T-cell (primary cell): ENCODE results near the gene TOMM40. TPM values are rescaled to one million over a fixed set of nuclear protein-coding genes. Genes with fewer than 3 reads are reported as not detected.
"Not testable (repeated sequence)": the region's sequence is repeated elsewhere in the genome, so short reads cannot be mapped to it uniquely, and the experiment has no call there.

Experiments used
- ATAC-seq, 4 experiments: fragments of 200-7000 bp in 3 of 4; fragments of 150-1000 bp in 1 of 4; cut with Tn5 transposase; replicated peaks in 1 of 4; 1 replicate in 3 of 4; 2 replicates in 1 of 4; pipeline ENCODE4 v1.10.0; 2021; ENCODE audit warnings: moderate library complexity in 3 of 4, mild to moderate bottlenecking in 2 of 4, moderate number of reproducible peaks in 1 of 4
- CTCF ChIA-PET, 2 donors: fragments of 300-600 bp; sonication (Branson Sonifier 250); formaldehyde crosslinking; loops; one replicate each; lab custom pipeline; 2022; ENCODE audit warnings: antibody characterized with exemption in 2 of 2; lab: Charles Lee
- POLR2A ChIA-PET, 2 donors: fragments of 300-600 bp; sonication (Branson Sonifier 250); formaldehyde crosslinking; loops; one replicate each; lab custom pipeline; 2022; ENCODE audit warnings: antibody characterized with exemption in 2 of 2; lab: Charles Lee
- DNase-seq, 35 experiments: peaks; one replicate each; pipeline versions ENCODE4 v3.0.0 to v3.0.0-alpha.2; 2013 to 2023
- H3K27ac ChIP-seq: one replicate; pipeline ENCODE4 v1.5.1; 2013; ENCODE audit warnings: low read length
- H3K27me3 ChIP-seq, 2 experiments: replicated peaks in 1 of 2; 1 replicate in 1 of 2; 2 replicates in 1 of 2; pipeline versions ENCODE4 v1.6.1 to v1.7.0; 2013; ENCODE audit warnings: low read length in 1 of 2, mixed read lengths in 1 of 2; ENCODE audit not compliant: control insufficient read depth in 2 of 2, insufficient read depth in 2 of 2; ENCODE audit errors: extremely low read depth in 1 of 2
- H3K36me3 ChIP-seq, 2 donors: 1 replicate in 1 of 2; 2 replicates in 1 of 2; pipeline versions ENCODE4 v1.6.1 to v1.7.0; 2013; ENCODE audit warnings: low read length in 1 of 2; ENCODE audit not compliant: control insufficient read depth in 2 of 2, insufficient read depth in 1 of 2; ENCODE audit errors: extremely low read depth in 1 of 2
- H3K4me1 ChIP-seq, 2 experiments: 1 replicate in 1 of 2; 2 replicates in 1 of 2; pipeline versions ENCODE4 v1.6.1 to v1.7.0; 2013; ENCODE audit warnings: low read length in 2 of 2, mixed read lengths in 1 of 2; ENCODE audit not compliant: insufficient read depth in 2 of 2, control insufficient read depth in 1 of 2; ENCODE audit errors: extremely low read depth in 1 of 2
- H3K4me3 ChIP-seq, 2 donors: 1 replicate in 1 of 2; 2 replicates in 1 of 2; pipeline versions ENCODE4 v1.5.1 to v1.7.0; 2013; ENCODE audit warnings: mild to moderate bottlenecking in 2 of 2, low read length in 1 of 2, moderate library complexity in 1 of 2; ENCODE audit not compliant: control insufficient read depth in 1 of 2; ENCODE audit errors: extremely low read depth in 1 of 2
- H3K9me3 ChIP-seq: 2 replicates; pipeline ENCODE4 v1.7.0; 2013
- H3K27ac Mint-ChIP-seq, 2 donors: one replicate each; pipeline ENCODE4 v1.8.0; 2020 to 2021; ENCODE audit warnings: mild to moderate bottlenecking in 2 of 2, mixed read lengths in 2 of 2
- H3K27me3 Mint-ChIP-seq, 2 donors: one replicate each; pipeline ENCODE4 v1.8.0; 2021 to 2022; ENCODE audit warnings: mixed read lengths in 2 of 2
- H3K36me3 Mint-ChIP-seq: one replicate; pipeline ENCODE4 v1.8.0; 2021; ENCODE audit warnings: mixed read lengths
- H3K4me1 Mint-ChIP-seq, 3 donors: one replicate each; pipeline ENCODE4 v1.8.0; 2020 to 2022; ENCODE audit warnings: mixed read lengths in 3 of 3, mild to moderate bottlenecking in 1 of 3
- H3K4me3 Mint-ChIP-seq, 3 donors: one replicate each; pipeline ENCODE4 v1.8.0; 2020 to 2022; ENCODE audit warnings: mild to moderate bottlenecking in 3 of 3, mixed read lengths in 3 of 3, moderate library complexity in 3 of 3
- H3K9me3 Mint-ChIP-seq, 3 donors: one replicate each; pipeline ENCODE4 v1.8.0; 2020 to 2022; ENCODE audit warnings: mixed read lengths in 3 of 3
- WGBS: methylation state at CpG from one replicate; pipeline ENCODE4 v1.1.5; 2013; ENCODE audit warnings: missing lambda C conversion rate; ENCODE audit not compliant: insufficient coverage; 5-methylcytosine and 5-hydroxymethylcytosine counted together
- total RNA-seq, 35 experiments: library from RNA in 6 of 35; stranded (reverse) in 6 of 35; fragments of 120-200 nt in 1 of 35; gene quantifications; one replicate each; pipeline versions ENCODE4 v1.2.1 to v1.2.4 and lab custom pipeline; 2013 to 2026

TOMM40 gene
- total RNA-seq, 5 donors from 2014 or later (not counting 1 experiment from before 2014, with no cell fraction given) = 32.1 to 47.5 (median 41.5) TPM

- Mint-ChIP-seq H3K4me3 (no peak overlapping the region), H3K27ac (no peak overlapping the region), H3K36me3 (no peaks in the 10 kb centered on the region), H3K9me3 (no peaks in the 10 kb centered on the region), H3K27me3 (peaks cover 3 to 6% of the 10 kb centered on the region in 2 donors), H3K4me1 (peaks cover 0 to 13% (median 8%) of the 10 kb centered on the region in 3 donors)
- Histone ChIP-seq H3K27me3 (peaks cover 0 to 35% of the 10 kb centered on the region in 2 experiments), H3K27ac (no peak overlapping the region), H3K9me3 (no peaks in the 10 kb centered on the region), H3K4me1 (peaks cover 0 to 9% of the 10 kb centered on the region in 2 experiments), H3K4me3 (no peak overlapping the region), H3K36me3 (no peaks in the 10 kb centered on the region)
- DNase-seq (no peak), ATAC-seq (no peak)
- ChIA-PET CTCF (interaction anchor here in 1 of 2 donors (0.7 kb wide), 1 partner anchor 57 kb away, joined by 6 read pairs; no protein-coding TSS in a partner anchor), POLR2A (no interaction called here)
- WGBS = 80% methylated on average over 9 of the region's 26 CpGs
These were observed 12.8 kb upstream of the TOMM40 start for GRCh38 chr19:44878120-44878865.

GRCh38 chr19:44879309-44880065, 11.6 kb upstream of the TOMM40 start:
- Mint-ChIP-seq H3K4me1 (peaks cover 0 to 13% (median 8%) of the 10 kb centered on the region in 3 donors), H3K9me3 (no peaks in the 10 kb centered on the region), H3K36me3 (no peaks in the 10 kb centered on the region), H3K4me3 (no peak overlapping the region), H3K27me3 (peaks cover 3 to 7% of the 10 kb centered on the region in 2 donors), H3K27ac (no peak overlapping the region)
- no peaks in the 10 kb centered on the region for H3K9me3 ChIP-seq
- H3K4me1 ChIP-seq = peaks cover 0 to 9% of the 10 kb centered on the region in 2 experiments
- WGBS = 81% methylated on average over 11 of the region's 18 CpGs
- CTCF ChIA-PET = no interaction called here
- H3K27me3 ChIP-seq = peaks cover 0 to 36% of the 10 kb centered on the region in 2 experiments
- POLR2A ChIA-PET = no interaction called here
- DNase-seq (no peak), ATAC-seq (no peak)
- no peak overlapping the region for H3K27ac ChIP-seq
- no peak overlapping the region for H3K4me3 ChIP-seq
- H3K36me3 ChIP-seq = no peaks in the 10 kb centered on the region

- H3K4me1 Mint-ChIP-seq = peaks cover 0 to 4% (median 4%) of the 10 kb centered on the region in 3 donors
- H3K27ac Mint-ChIP-seq = no peak overlapping the region
These were observed 9.0 kb upstream of the TOMM40 start for GRCh38 chr19:44882063-44882462.

GRCh38 chr19:44882619-44883397, 8.2 kb upstream of the TOMM40 start:
- H3K36me3 ChIP-seq, CTCF ChIA-PET, H3K4me1 Mint-ChIP-seq, H3K27ac Mint-ChIP-seq, H3K27me3 Mint-ChIP-seq, POLR2A ChIA-PET, ATAC-seq, H3K27ac ChIP-seq, H3K9me3 Mint-ChIP-seq, H3K4me3 ChIP-seq, H3K4me3 Mint-ChIP-seq, H3K9me3 ChIP-seq, H3K4me1 ChIP-seq, DNase-seq, H3K36me3 Mint-ChIP-seq: not testable (repeated sequence)
- H3K27me3 ChIP-seq = peaks cover 0 to 36% of the 10 kb centered on the region in 2 experiments
- 96% methylated on average over 5 of the region's 19 CpGs for WGBS

More at GRCh38 chr19:44882063-44882462, 9.0 kb upstream of the TOMM40 start:
- no peaks in the 10 kb centered on the region for H3K36me3 ChIP-seq
- ATAC-seq (no peak), DNase-seq (no peak)
- peaks cover 0 to 5% of the 10 kb centered on the region in 2 experiments for H3K4me1 ChIP-seq
- H3K27ac ChIP-seq = no peak overlapping the region
- 85% methylated on average over 10 of the region's 15 CpGs for WGBS
- Mint-ChIP-seq H3K36me3 (no peaks in the 10 kb centered on the region), H3K9me3 (no peaks in the 10 kb centered on the region), H3K27me3 (peaks cover 3 to 8% of the 10 kb centered on the region in 2 donors), H3K4me3 (no peak overlapping the region)
- H3K4me3 ChIP-seq = no peak overlapping the region
- peaks cover 0 to 36% of the 10 kb centered on the region in 2 experiments for H3K27me3 ChIP-seq
- no peaks in the 10 kb centered on the region for H3K9me3 ChIP-seq
- ChIA-PET POLR2A (no interaction called here), CTCF (no interaction called here)

- DNase-seq (no peak), ATAC-seq (no peak)
- ChIA-PET POLR2A (interaction anchor here in 1 of 2 donors (0.7 kb wide), 1 partner anchor 70 kb away, joined by 3 read pairs; no protein-coding TSS in a partner anchor), CTCF (interaction anchor here in 1 of 2 donors (0.6 kb wide), 1 partner anchor 17 kb away, joined by 3 read pairs; no protein-coding TSS in a partner anchor)
- no peaks in the 10 kb centered on the region for H3K4me1 ChIP-seq
- H3K9me3 ChIP-seq = no peaks in the 10 kb centered on the region
- H3K27ac ChIP-seq = no peak overlapping the region
- peaks cover 0 to 27% of the 10 kb centered on the region in 2 experiments for H3K27me3 ChIP-seq
- Mint-ChIP-seq H3K4me1 (peaks cover 0 to 3% (median under 1%) of the 10 kb centered on the region in 3 donors), H3K9me3 (no peaks in the 10 kb centered on the region), H3K36me3 (no peaks in the 10 kb centered on the region), H3K27ac (no peak overlapping the region), H3K4me3 (no peak overlapping the region), H3K27me3 (peaks cover 3 to 8% of the 10 kb centered on the region in 2 donors)
- H3K4me3 ChIP-seq = no peak overlapping the region
- no CpG with 5 or more reads among the region's 5 CpGs for WGBS
- H3K36me3 ChIP-seq = no peaks in the 10 kb centered on the region
These were observed 7.1 kb upstream of the TOMM40 start for GRCh38 chr19:44883922-44884321.

GRCh38 chr19:44884566-44884965, 6.5 kb upstream of the TOMM40 start:
- Mint-ChIP-seq H3K9me3 (no peaks in the 10 kb centered on the region), H3K27me3 (peaks cover 3 to 7% of the 10 kb centered on the region in 2 donors), H3K36me3 (no peaks in the 10 kb centered on the region), H3K4me3 (no peak overlapping the region), H3K4me1 (peaks cover 0 to 6% (median 3%) of the 10 kb centered on the region in 3 donors), H3K27ac (no peak overlapping the region)
- no peak for DNase-seq
- H3K27me3 ChIP-seq = peaks cover 0 to 20% of the 10 kb centered on the region in 2 experiments
- no peak overlapping the region for H3K4me3 ChIP-seq
- peaks cover 0 to 2% of the 10 kb centered on the region in 2 experiments for H3K4me1 ChIP-seq
- ChIA-PET POLR2A (no interaction called here), CTCF (no interaction called here)
- WGBS = 80% methylated on average over 2 of the region's 4 CpGs
- no peak for ATAC-seq
- no peaks in the 10 kb centered on the region for H3K36me3 ChIP-seq
- no peaks in the 10 kb centered on the region for H3K9me3 ChIP-seq
- H3K27ac ChIP-seq = no peak overlapping the region
